Adrenal gland (tissue), 12 donors: ENCODE results near the gene LIM2. TPM values are rescaled to one million over a fixed set of nuclear protein-coding genes. Genes with fewer than 3 reads are reported as not detected.
"Not testable (repeated sequence)": the region's sequence is repeated elsewhere in the genome, so short reads cannot be mapped to it uniquely, and the experiment has no call there.

ENCODE experiments used
- DNase-seq, 7 donors: peaks; one replicate each; pipeline ENCODE4 v3.0.0-alpha.2; 2019 to 2020
- H3K27ac ChIP-seq, 5 donors: fragments of 200-600 bp; sonication (generic) in 4 of 5; 1 replicate in 3 of 5; 2 replicates in 2 of 5; pipeline versions ENCODE4 v1.5.1 to v1.8.0; 2016 to 2020; ENCODE audit warnings: mild to moderate bottlenecking in 1 of 5
- H3K27me3 ChIP-seq: fragments of 200-600 bp; 2 replicates; pipeline ENCODE4 v1.8.0; 2021
- H3K36me3 ChIP-seq, 2 donors: fragments of 200-600 bp; replicated peaks in 1 of 2; 1 replicate in 1 of 2; 2 replicates in 1 of 2; pipeline versions ENCODE4 v1.5.1 to v1.8.0; 2018 to 2022
- H3K4me1 ChIP-seq, 2 donors: fragments of 200-600 bp; replicated peaks in 1 of 2; 1 replicate in 1 of 2; 2 replicates in 1 of 2; pipeline versions ENCODE4 v1.5.1 to v1.8.0; 2018 to 2021
- H3K4me3 ChIP-seq, 4 donors: fragments of 200-600 bp; sonication (generic) in 3 of 4; one replicate each; pipeline ENCODE4 v1.5.1; 2016 to 2018
- H3K9me3 ChIP-seq, 3 donors: fragments of 200-600 bp; sonication (generic) in 1 of 3; replicated peaks in 1 of 3; 1 replicate in 2 of 3; 2 replicates in 1 of 3; pipeline versions ENCODE4 v1.5.1 to v1.8.0; 2016 to 2021
- CTCF ChIP-seq, 6 experiments: fragments of 450-650 bp in 4 of 6; fragments of 200-600 bp in 2 of 6; sonication (generic) in 1 of 6; IDR thresholded peaks; 1 replicate in 5 of 6; 2 replicates in 1 of 6; pipeline versions ENCODE4 v1.5.1 to v1.8.0; 2016 to 2021; ENCODE audit warnings: antibody characterized with exemption in 6 of 6, mild to moderate bottlenecking in 2 of 6, moderate library complexity in 1 of 6
- POLR2A ChIP-seq, 2 donors: fragments of 450-650 bp; IDR thresholded peaks; one replicate each; pipeline ENCODE4 v1.6.1; 2017; ENCODE audit warnings: antibody characterized with exemption in 2 of 2, mild to moderate bottlenecking in 2 of 2, moderate library complexity in 1 of 2
- WGBS, 4 donors: extraction: QIAGEN DNeasy Blood & Tissue Kit in 2 of 4; methylation state at CpG; one replicate each; pipeline versions ENCODE4 v1.1.5 to v1.1.7; 2013 to 2017; 5-methylcytosine and 5-hydroxymethylcytosine counted together
- intact Hi-C, 2 donors: fragments of 100-400 bp; cut with DNase I; formaldehyde crosslinking; loops; one replicate each; pipeline versions ENCODE4 v1.14.1 to v1.15.0; 2022 to 2023
- polyA plus RNA-seq, 3 donors: library from polyadenylated mRNA; stranded (reverse); fragments of 200-250 nt in 2 of 3; fragments of 350-450 nt in 1 of 3; fragmentation: Illumina TruSeq in 1 of 3; extraction: RNeasy Lipid Tissue Mini Kit (QIAGEN cat#74804) in 1 of 3; gene quantifications; one replicate each; pipeline ENCODE4 v1.2.3, GENCODE V29; 2013 to 2014
- total RNA-seq, 9 donors: library from RNA; depleted of rRNA in 4 of 9; stranded (reverse); fragments of >200 nt in 4 of 9; fragments of 120-200 nt in 1 of 9; fragmentation: NEBNext Ultra II Directional in 1 of 9; extraction: Animal tissue kit (Norgen Biotek cat#: 25700) in 1 of 9; gene quantifications; one replicate each; pipeline versions ENCODE4 v1.1.0 to v1.2.4, GENCODE V29; 2013 to 2023
- donor health status: healthy with polysubstance abuse.
- donor health status: Bipolar disorder and iron deficiency.
- donor health status: DM: yes; HTN: yes; CAD: no.
- donor health status: DM: no; HTN: no; CAD: no.
- donor health status: DM: no; HTN: no; CAD: no.
- donor health status: DM: yes; HTN: yes; CAD: no.

The LIM2 gene
- total and polyA plus RNA-seq, 12 donors = not detected

GRCh38 chr19:51410950-51411748 is 23.4 kb upstream of the LIM2 start:
- no peak for DNase-seq
- WGBS, 4 donors = 82 to 93% (median 90%) methylated on average over 15 of the region's 15 CpGs
- intact Hi-C loops = no loop called here
- H3K27me3 ChIP-seq = no peaks in the 10 kb centered on the region
- H3K9me3 ChIP-seq = no peaks in the 10 kb centered on the region
- no peaks in the 10 kb centered on the region for H3K36me3 ChIP-seq
- H3K4me3 ChIP-seq = no peak overlapping the region
- H3K4me1 ChIP-seq = no peaks in the 10 kb centered on the region
- no peak for TF ChIP-seq POLR2A (IDR thresholded peaks at IDR 0.05)
- no peak for TF ChIP-seq CTCF (IDR thresholded peaks at IDR 0.05)
- no peak overlapping the region for H3K27ac ChIP-seq

- H3K27me3 ChIP-seq = no peaks in the 10 kb centered on the region
- no peaks in the 10 kb centered on the region for H3K9me3 ChIP-seq
- intact Hi-C loops = loop anchor here in 1 of 2 donors (10.0 kb wide), 1 partner anchor 73 kb away; no protein-coding TSS in a partner anchor
- H3K4me3 ChIP-seq = no peak overlapping the region
- peak overlapping the region in 1 of 5 donors; percentile 67 for H3K27ac ChIP-seq
- TF ChIP-seq POLR2A (IDR thresholded peaks at IDR 0.05) = no peak
- peak in 5 of 6 experiments; percentile 25 to 53 (median 43) for TF ChIP-seq CTCF (IDR thresholded peaks at IDR 0.05)
- WGBS, 4 donors = 44 to 56% (median 53%) methylated on average over 6 of the region's 6 CpGs
- H3K4me1 ChIP-seq = no peaks in the 10 kb centered on the region
- DNase-seq = peak in 4 of 7 donors; percentile 27 to 58 (median 41)
- no peaks in the 10 kb centered on the region for H3K36me3 ChIP-seq
Observed at GRCh38 chr19:51407511-51408131, 19.8 kb upstream of the LIM2 start.

GRCh38 chr19:51402117-51402516 is 14.3 kb upstream of the LIM2 start:
- no peaks in the 10 kb centered on the region for H3K27me3 ChIP-seq
- H3K9me3 ChIP-seq = no peaks in the 10 kb centered on the region
- H3K36me3 ChIP-seq = no peaks in the 10 kb centered on the region
- intact Hi-C loops = loop anchor here in 1 of 2 donors (10.0 kb wide), 1 partner anchor 67 kb away; no protein-coding TSS in a partner anchor
- no peak overlapping the region for H3K4me3 ChIP-seq
- no peak for DNase-seq
- TF ChIP-seq POLR2A (IDR thresholded peaks at IDR 0.05) (no peak), CTCF (IDR thresholded peaks at IDR 0.05) (no peak)
- H3K4me1 ChIP-seq = no peaks in the 10 kb centered on the region
- no peak overlapping the region for H3K27ac ChIP-seq
- WGBS, 4 donors = 94 to 95% (median 94%) methylated on average over 9 of the region's 9 CpGs

GRCh38 chr19:51399936-51400335 is 12.2 kb upstream of the LIM2 start:
- not testable (repeated sequence) for DNase-seq, H3K9me3 ChIP-seq, H3K4me1 ChIP-seq, H3K27ac ChIP-seq, H3K36me3 ChIP-seq, H3K27me3 ChIP-seq, H3K4me3 ChIP-seq
- intact Hi-C loops = loop anchor here in 1 of 2 donors (10.0 kb wide), 1 partner anchor 65 kb away; no protein-coding TSS in a partner anchor
- WGBS, 4 donors = 80 to 87% (median 83%) methylated on average over 7 of the region's 7 CpGs
